Peyer's patch (tissue), 4 donors: ENCODE data around the gene TMC6. TPM values are rescaled to one million over a fixed set of nuclear protein-coding genes. Genes with fewer than 3 reads are reported as not detected.
A peak's percentile ranks its signal among the peaks of the same experiment; 100 is the strongest.

ENCODE experiments used
- DNase-seq, 3 donors: peaks; one replicate each; pipeline ENCODE4 v3.0.0-alpha.2; 2017 to 2019
- H3K27ac ChIP-seq, 4 donors: fragments of 200-600 bp; sonication (generic); one replicate each; pipeline ENCODE4 v1.5.1; 2016 to 2019
- H3K27me3 ChIP-seq, 2 donors: fragments of 200-600 bp; sonication (generic); one replicate each; pipeline ENCODE4 v1.5.1; 2019
- H3K36me3 ChIP-seq, 3 donors: fragments of 200-600 bp; sonication (generic); one replicate each; pipeline ENCODE4 v1.5.1; 2016 to 2019
- H3K4me1 ChIP-seq, 4 donors: fragments of 200-600 bp; sonication (generic); one replicate each; pipeline ENCODE4 v1.5.1; 2016 to 2019
- H3K4me3 ChIP-seq, 4 donors: fragments of 200-600 bp; sonication (generic); 1 replicate in 3 of 4; 2 replicates in 1 of 4; pipeline ENCODE4 v1.5.1; 2016 to 2019; ENCODE audit warnings: mild to moderate bottlenecking in 1 of 4
- H3K9me3 ChIP-seq, 4 donors: fragments of 200-600 bp; sonication (generic); one replicate each; pipeline ENCODE4 v1.5.1; 2016 to 2019; ENCODE audit warnings: mild to moderate bottlenecking in 1 of 4
- POLR2A ChIP-seq, 2 donors: fragments of 450-650 bp; IDR thresholded peaks; one replicate each; pipeline ENCODE4 v1.5.1; 2017; ENCODE audit warnings: antibody characterized with exemption in 2 of 2, mild to moderate bottlenecking in 2 of 2, moderate library complexity in 2 of 2
- total RNA-seq, 4 donors: library from RNA; depleted of rRNA; stranded (reverse); fragments of >200 nt; gene quantifications; one replicate each; pipeline ENCODE4 v1.1.0, GENCODE V29; 2016
- TF ChIP-seq, protein P1 (sequence below), 6 experiments: fragments of 450-650 bp in 4 of 6; fragments of 200-600 bp in 2 of 6; sonication (generic) in 1 of 6; IDR thresholded peaks; one replicate each; pipeline ENCODE4 v1.5.1; 2017 to 2019; ENCODE audit warnings: antibody characterized with exemption in 6 of 6, mild to moderate bottlenecking in 3 of 6, moderate library complexity in 1 of 6

Gene TMC6
- total RNA-seq, 4 donors from 2014 or later, result 54.5 to 107 (median 94.9) TPM

GRCh38 chr17:78146471-78146869 lies 17.9 kb upstream of the TMC6 start:
- Histone ChIP-seq H3K9me3 (no peaks in the 10 kb centered on the region), H3K27me3 (no peaks in the 10 kb centered on the region), H3K4me1 (peaks cover 12 to 48% (median 28%) of the 10 kb centered on the region in 4 donors), H3K4me3 (no peak overlapping the region), H3K27ac (peak overlapping the region in 1 of 4 donors; percentile 60), H3K36me3 (no peaks in the 10 kb centered on the region)
- no peak for DNase-seq
- no peak for TF ChIP-seq POLR2A (IDR thresholded peaks at IDR 0.05)
- TF ChIP-seq, protein P1, sequence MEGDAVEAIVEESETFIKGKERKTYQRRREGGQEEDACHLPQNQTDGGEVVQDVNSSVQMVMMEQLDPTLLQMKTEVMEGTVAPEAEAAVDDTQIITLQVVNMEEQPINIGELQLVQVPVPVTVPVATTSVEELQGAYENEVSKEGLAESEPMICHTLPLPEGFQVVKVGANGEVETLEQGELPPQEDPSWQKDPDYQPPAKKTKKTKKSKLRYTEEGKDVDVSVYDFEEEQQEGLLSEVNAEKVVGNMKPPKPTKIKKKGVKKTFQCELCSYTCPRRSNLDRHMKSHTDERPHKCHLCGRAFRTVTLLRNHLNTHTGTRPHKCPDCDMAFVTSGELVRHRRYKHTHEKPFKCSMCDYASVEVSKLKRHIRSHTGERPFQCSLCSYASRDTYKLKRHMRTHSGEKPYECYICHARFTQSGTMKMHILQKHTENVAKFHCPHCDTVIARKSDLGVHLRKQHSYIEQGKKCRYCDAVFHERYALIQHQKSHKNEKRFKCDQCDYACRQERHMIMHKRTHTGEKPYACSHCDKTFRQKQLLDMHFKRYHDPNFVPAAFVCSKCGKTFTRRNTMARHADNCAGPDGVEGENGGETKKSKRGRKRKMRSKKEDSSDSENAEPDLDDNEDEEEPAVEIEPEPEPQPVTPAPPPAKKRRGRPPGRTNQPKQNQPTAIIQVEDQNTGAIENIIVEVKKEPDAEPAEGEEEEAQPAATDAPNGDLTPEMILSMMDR (IDR thresholded peaks at IDR 0.05), result no peak

GRCh38 chr17:78144736-78145641 lies 16.4 kb upstream of the TMC6 start:
- Histone ChIP-seq H3K27ac (peak overlapping the region; percentile 34 to 80 (median 52)), H3K4me3 (no peak overlapping the region), H3K36me3 (no peaks in the 10 kb centered on the region), H3K9me3 (no peaks in the 10 kb centered on the region), H3K4me1 (peaks cover 12 to 52% (median 35%) of the 10 kb centered on the region in 4 donors), H3K27me3 (no peaks in the 10 kb centered on the region)
- peak in 1 of 3 donors; percentile 57 for DNase-seq
- no peak for TF ChIP-seq POLR2A (IDR thresholded peaks at IDR 0.05)
- TF ChIP-seq, protein P1 (IDR thresholded peaks at IDR 0.05), result no peak

DNA sequence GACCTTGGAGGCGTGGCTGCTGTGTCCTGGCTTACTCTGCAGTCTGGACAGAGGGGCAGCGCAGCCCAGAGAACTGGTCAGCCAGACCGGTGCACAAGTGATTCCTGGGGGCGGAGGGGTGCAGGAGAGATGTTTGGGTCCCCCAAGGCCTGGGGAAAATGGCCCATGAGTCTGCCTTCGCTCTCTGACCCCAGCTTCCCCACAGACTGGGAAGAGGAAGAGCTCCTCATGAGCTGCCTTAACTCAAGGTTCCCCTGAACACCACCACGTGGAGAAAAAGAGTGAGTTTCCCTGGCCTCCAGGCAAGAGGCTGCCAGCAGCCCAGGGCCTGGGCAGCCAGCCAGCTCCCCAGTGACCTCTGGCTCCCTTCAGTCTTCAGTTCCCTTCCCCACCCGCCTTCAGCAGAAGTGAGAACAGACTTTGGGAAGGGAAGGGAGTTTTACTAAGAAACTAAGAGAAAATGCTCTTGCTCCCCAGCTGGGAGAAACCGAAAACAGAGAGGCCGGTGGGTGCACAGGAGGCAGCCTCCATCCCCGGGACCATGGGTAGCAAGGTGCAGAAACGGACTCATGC lies 15.7 kb upstream of the TMC6 start:
- TF ChIP-seq, protein P1 (IDR thresholded peaks at IDR 0.05), result no peak
- TF ChIP-seq POLR2A (IDR thresholded peaks at IDR 0.05), result no peak
- Histone ChIP-seq H3K27ac (peak overlapping the region; percentile 34 to 80 (median 52)), H3K9me3 (no peaks in the 10 kb centered on the region), H3K36me3 (no peaks in the 10 kb centered on the region), H3K27me3 (no peaks in the 10 kb centered on the region), H3K4me1 (peaks cover 12 to 52% (median 35%) of the 10 kb centered on the region in 4 donors), H3K4me3 (no peak overlapping the region)
- peak; percentile 42 to 86 (median 78) for DNase-seq

DNA sequence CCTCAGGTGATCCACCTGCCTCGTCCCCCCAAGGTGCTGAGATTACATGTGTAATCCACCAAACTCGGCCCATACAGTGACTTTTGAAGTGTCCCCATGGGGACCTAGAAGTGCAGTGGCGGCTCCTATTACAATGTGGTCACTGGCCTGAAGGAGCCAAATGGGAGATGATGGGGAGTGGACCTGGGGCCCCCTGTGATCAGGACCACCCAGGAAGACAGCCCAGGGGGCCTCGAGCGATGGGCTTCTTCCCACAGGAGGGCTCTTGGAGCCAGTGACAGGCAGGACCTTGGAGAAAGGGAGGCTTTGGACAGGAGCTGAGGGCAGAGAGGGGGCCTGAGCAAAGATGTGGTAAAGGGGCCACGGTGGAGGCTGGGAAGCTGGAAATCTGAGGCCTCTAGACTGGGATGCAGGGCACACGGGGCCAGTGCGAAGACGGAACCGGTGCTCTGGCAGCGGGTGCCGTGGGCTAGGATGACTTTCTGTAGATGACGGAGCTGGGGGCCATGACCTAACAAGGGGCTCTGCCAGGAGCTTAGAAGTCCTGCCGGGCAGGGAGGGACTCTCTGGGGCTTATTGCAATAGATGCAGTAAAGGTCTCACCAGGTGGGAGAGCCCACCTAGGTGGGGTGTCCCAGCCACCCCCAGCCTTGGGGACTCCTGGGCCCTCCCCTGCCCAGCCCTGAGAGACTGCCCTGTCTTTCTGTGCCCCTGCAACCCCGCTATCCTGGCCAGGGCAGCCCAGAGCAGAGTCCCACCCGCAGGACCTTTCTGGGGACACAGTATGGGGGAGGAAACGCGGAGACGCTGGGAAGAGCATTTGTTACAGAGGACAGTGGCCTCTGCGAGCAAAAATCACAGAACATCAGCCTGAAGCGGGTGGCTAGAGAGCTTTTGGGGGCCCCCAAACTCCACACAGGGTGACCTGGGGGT lies 14.9 kb upstream of the TMC6 start:
- no peak for DNase-seq
- TF ChIP-seq POLR2A (IDR thresholded peaks at IDR 0.05), result no peak
- TF ChIP-seq, protein P1 (IDR thresholded peaks at IDR 0.05), result no peak
- peaks cover 12 to 52% (median 35%) of the 10 kb centered on the region in 4 donors for H3K4me1 ChIP-seq
- H3K9me3 ChIP-seq, result no peaks in the 10 kb centered on the region
- H3K27me3 ChIP-seq, result no peaks in the 10 kb centered on the region
- H3K4me3 ChIP-seq, result no peak overlapping the region
- H3K36me3 ChIP-seq, result no peaks in the 10 kb centered on the region
- H3K27ac ChIP-seq, result peak overlapping the region; percentile 34 to 80 (median 52)
